GM21528 (cell line): ENCODE measurements around the gene LDB3.

Experiments
- ATAC-seq: cut with Tn5 transposase; IDR thresholded peaks from one replicate; pipeline ENCODE4 v1.9.1; 2021; ENCODE audit warnings: mild to moderate bottlenecking, moderate library complexity; ENCODE audit not compliant: unreplicated experiment, low FRiP score

The LDB3 gene

DNA sequence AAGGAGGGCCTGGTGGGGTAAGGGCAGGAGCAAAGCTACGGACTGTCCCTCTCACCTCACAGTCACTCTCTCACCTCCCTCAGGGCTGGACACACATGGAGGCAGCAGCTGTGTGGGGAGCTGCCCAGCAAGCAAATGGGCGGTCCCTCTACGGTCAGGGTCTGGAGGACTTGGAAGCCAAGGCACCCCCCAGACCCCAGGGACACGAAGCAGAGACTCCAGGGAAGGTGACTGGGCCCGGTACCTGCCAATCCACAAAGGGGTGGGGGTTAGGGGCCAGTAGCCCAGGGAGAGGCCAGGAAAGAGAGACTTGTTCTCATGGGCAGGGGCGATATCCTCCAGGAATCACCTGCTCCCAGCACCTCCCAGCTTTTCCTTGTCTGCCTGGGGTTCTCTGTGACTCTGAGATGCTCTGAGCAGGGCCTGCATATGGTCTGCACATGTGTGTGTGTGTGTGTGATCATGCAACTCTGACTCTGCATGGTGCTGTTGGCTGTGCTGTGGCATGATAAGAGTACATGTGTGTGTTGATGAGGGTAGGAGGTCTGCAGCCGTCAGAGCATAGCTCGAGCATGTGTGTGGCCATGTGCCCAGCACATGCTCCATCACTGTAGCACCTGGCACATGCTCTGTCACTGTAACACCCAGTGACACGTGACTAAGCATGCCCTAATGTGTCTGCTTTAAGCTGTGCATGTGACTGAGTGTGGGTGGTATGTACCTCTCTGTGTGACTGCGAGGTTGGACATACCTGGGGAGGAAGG lies 4.6 kb upstream of the LDB3 start:
- ATAC-seq = no peak

DNA sequence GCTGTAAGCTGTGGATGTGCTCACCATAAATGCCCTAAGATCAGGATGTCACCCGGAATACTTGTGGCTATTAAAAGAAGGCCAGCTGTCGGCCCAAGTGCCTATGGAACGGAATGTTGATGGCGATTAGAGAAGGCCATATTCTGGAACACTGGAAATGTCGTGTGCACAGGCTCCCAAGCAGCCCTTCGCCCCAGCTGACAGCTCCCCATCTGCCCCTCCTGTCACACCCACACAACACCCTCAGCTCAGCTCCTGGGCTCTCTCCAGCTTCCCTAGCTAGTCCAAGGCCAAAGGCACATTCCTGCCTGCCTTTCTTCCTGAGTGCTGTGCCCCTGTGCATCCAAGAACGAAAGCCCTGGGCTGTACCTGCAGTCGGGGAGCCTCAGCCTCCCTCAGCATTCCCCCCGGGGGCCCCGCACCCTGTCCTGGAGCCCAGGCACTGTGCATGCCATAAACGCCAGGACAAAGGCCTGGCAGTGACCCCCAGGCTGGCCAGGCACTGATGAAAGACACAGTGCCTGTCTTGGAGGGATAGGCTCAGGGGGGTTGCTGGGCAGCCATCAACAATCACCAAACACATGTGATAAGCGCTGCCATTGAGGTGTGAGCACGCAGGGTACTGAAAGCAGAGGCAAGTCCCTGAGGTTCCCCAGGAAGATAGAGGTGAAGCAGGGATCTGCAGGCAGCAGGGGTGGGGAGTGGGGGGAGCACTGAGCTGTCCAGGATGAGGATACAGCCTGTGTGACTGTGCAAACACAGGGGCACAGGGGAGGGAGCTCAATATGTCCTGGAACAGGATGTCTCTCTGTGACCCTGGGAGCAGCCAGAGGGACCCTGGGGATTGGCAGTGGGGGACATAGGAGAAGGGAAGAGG lies 3.7 kb upstream of the LDB3 start:
- no peak for ATAC-seq

DNA sequence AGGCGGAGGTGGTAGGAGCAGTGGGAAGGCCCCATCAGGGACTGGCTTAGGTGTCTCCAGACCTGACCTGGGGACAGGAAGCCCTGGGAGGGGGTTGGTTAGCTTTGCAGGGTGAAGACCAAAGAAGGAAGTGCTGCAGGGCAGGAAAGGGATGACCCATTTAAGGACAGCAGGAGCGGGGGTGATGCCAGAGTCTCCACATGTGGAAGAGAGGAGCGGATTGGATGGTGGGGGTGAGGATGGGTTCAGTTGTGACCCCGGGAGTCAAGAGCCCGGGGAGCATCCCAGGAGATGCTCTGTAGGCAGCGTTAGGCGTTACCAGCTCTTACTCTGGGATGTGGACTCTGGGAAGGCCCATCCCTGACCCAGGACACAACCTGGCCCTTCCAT lies 3.1 kb upstream of the LDB3 start:
- no peak for ATAC-seq

DNA sequence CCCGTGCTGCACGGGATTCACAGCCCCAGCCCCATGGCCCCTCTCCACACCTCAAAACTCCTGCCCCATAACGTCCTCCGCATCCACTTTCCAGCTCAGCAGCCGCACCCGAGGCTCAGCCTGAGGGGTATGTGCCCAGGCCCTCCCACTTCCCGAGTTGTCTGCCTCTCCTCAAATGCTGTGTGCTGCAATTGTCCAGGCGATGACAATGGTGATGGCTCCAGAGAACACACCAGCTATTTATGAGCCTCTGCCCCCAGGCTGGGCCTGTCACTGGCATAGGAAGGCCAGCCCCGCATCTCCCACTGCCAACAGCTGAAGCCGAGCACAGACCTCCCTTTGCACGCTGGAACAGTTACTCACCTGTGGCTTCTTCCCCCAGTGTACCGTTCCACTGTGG lies 2.4 kb upstream of the LDB3 start:
- no peak for ATAC-seq

- no peak for ATAC-seq
Observed at GRCh38 chr10:86666538-86666937, 1.8 kb upstream of the LDB3 start.

DNA sequence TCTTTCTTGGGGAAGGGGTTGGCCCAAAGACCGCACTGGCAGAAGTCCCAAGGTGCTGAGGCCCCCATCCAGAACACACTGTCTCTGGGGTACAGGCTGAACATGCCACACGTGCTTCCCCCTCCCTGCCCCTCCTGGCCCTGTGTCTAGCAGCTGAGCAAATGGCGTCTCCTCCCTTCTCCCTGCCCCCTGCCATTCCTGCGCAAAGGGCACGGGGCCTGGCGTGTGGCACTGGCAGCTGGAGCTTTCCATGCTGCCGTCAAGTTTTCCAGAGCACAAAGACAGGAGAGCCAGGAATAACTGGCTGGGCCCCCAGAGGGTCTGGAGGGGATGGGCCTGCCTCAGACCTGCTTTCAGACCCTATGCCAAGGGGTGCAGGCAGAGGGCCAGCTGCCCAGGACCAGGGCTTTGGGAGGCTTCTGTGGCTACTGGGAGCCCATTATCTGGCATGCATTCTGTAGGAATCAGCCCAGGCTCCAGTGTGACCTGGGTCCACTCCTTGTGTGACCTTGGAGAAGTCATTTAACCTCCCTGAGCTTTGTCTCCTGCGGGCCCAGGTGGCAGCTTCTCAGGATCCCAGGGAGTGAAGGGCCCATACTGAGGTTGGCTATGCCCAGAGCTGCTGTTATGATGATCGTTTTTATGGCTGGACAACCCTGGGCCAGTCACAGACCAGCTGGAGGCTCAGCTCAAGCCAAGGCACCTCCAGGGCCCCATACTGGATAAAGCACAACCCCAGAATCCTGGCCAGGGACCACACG lies 710 bp upstream of the LDB3 start:
- no peak for ATAC-seq

- ATAC-seq = no peak
Observed at GRCh38 chr10:86670290-86670811, 2.0 kb downstream of the LDB3 start.

GRCh38 chr10:86670876-86671275 lies 2.6 kb downstream of the LDB3 start:
- no peak for ATAC-seq

GRCh38 chr10:86671419-86671818 lies 3.1 kb downstream of the LDB3 start:
- ATAC-seq = no peak

DNA sequence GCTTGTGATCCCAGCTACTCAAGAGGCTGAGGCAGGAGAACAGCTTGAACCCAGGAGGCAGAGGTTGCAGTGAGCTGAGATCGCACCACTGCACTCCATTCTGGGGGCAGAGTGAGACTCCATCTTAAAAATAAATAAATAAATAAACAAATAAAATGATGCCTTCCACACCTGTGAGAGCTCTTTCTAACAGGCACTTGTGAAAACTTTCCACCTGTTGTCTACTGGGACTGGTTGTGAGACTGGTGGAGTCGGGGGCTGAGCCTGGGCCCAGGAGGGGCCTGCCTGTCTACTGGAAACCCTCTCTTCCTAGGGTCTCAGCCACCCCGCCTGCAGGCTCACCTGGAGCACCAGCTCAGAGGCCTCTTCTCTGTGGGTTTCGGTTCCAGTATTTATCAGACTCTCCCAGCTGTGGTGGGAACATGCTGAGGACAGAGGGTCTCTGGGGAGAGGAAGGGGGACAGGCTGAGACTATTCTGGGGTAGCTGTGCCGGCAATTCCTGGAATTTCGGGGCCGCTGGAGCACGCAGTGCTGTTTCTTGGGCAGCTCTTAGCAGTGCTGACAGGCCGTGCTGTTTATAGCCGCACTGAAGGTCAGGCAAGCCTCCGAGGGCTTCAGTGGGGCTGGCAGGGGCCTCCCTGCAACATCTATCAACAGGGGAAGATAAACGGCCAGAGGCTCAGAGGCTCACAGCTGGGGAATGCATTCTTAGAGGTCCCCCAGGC lies 3.8 kb downstream of the LDB3 start:
- ATAC-seq = no peak

- ATAC-seq = no peak
Observed at GRCh38 chr10:86673216-86673826, 5.0 kb downstream of the LDB3 start.

- ATAC-seq = no peak
Observed at GRCh38 chr10:86673827-86674581, 5.7 kb downstream of the LDB3 start.

DNA sequence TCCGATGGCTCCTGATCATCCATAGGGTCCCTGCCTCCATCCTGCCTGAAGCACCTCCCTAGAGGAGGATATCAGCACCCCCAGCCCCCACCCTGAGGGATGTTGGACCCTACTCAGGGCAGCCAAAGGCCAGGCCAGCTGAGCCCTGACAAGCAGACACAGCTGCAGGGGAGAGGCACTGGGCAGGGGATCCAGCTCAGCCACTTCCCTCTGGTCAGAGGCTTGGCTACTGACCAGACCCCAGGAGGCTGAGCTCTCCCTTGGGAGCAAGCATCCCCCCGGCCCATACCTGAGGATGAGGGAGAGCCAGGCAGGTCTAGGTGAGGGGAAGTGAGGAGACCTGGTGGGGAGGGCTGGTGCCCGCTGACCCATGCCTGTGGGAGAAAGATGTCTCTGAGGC lies 6.6 kb downstream of the LDB3 start:
- ATAC-seq = no peak

DNA sequence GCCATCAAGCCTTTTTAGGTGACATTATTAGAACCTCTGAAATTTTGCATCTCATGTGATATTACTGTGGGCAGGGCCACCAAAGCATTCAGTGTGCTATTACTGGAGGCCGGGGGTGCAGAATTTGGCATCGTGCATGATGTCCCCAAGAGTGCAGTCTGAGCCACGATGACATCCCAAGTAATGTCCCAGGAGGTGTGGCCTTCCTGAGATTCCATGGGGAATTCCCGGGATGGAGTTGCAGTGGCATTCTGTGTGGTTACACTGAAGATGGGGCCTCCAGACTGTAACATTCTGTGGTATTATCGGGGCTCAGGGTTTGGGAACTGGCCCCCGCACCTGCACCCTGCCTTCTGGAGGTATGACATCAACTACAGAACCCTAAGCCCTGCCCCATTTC lies 9.1 kb downstream of the LDB3 start:
- no peak for ATAC-seq

GRCh38 chr10:86678999-86679792 lies 10.9 kb downstream of the LDB3 start:
- ATAC-seq = no peak

- no peak for ATAC-seq
Observed at GRCh38 chr10:86681047-86681446, 12.7 kb downstream of the LDB3 start.

DNA sequence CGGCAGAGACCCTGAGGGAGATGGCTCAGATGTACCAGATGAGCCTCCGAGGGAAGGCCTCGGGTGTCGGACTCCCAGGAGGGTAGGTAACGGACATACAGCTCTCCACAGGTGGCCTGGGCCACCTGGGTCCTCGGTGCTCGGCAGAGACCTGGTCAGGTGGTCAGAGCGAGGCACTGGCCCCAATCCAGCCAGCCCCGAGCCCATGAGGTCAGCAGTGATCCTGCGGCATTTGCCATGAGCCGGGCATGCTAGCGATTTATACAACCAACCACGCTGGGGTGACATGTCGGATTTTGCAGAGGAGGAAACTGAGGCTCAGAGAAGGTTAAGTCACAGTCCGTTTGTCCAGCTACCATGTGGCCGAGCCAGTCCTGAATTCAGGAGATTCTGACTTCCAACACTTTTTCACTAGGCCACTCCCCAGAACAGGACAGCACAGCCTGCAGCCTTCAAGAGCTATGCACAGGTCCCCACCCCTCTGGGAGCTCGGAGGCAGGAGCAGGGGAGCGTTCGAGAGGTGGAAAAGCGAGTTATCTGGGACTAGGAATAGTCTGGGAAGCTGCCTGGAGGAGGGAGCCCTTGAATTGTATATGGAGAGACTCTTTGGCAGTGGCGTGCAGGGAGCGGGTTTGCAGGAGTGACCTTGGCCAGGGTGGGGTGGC lies 13.5 kb downstream of the LDB3 start:
- no peak for ATAC-seq

- ATAC-seq = no peak
Observed at GRCh38 chr10:86682675-86683074, 14.4 kb downstream of the LDB3 start.
